Stimulated activated CD8-positive, alpha-beta memory T cell treated with anti-CD3 and anti-CD28 coated beads, Interleukin-4, amount 100 ng/mL, for 24 hours (primary cell): ENCODE measurements around the gene ELOVL3.
A peak's percentile ranks its signal among the peaks of the same experiment; 100 is the strongest.
"Not testable (repeated sequence)": the region's sequence is repeated elsewhere in the genome, so short reads cannot be mapped to it uniquely, and the experiment has no call there.

Source experiments
- DNase-seq: peaks from one replicate; pipeline ENCODE4 v3.0.0-alpha.2; 2020; ENCODE audit warnings: low read depth

The ELOVL3 gene

GRCh38 chr10:102225646-102226541 is at the start of gene ELOVL3:
Gene ELOVL3 (plus strand): TSS chr10:102226299. CDS start chr10:102226549, 250 bp downstream.
- peak; percentile 76 for DNase-seq

GRCh38 chr10:102184606-102185005 is 41.5 kb upstream of the ELOVL3 start:
- no peak for DNase-seq

GRCh38 chr10:102185272-102185671 is 40.8 kb upstream of the ELOVL3 start:
- no peak for DNase-seq

- DNase-seq, result no peak
These were observed 40.1 kb upstream of the ELOVL3 start for GRCh38 chr10:102185811-102186527.

- DNase-seq, result no peak
These were observed 37.7 kb upstream of the ELOVL3 start for GRCh38 chr10:102188298-102188940.

GRCh38 chr10:102188941-102189898 is 36.9 kb upstream of the ELOVL3 start:
- not testable (repeated sequence) for DNase-seq

- no peak for DNase-seq
These were observed 34.1 kb upstream of the ELOVL3 start for GRCh38 chr10:102191956-102192355.

- no peak for DNase-seq
These were observed 30.7 kb upstream of the ELOVL3 start for GRCh38 chr10:102195296-102195870.

- no peak for DNase-seq
These were observed 29.2 kb upstream of the ELOVL3 start for GRCh38 chr10:102196893-102197292.

GRCh38 chr10:102198027-102198426 is 28.1 kb upstream of the ELOVL3 start:
- no peak for DNase-seq

- no peak for DNase-seq
These were observed 25.1 kb upstream of the ELOVL3 start for GRCh38 chr10:102200751-102201640.

GRCh38 chr10:102202386-102202785 is 23.7 kb upstream of the ELOVL3 start:
- no peak for DNase-seq

- DNase-seq, result no peak
These were observed 17.6 kb upstream of the ELOVL3 start for GRCh38 chr10:102208311-102209035.

- no peak for DNase-seq
These were observed 14.3 kb upstream of the ELOVL3 start for GRCh38 chr10:102211615-102212299.

- DNase-seq, result not testable (repeated sequence)
These were observed 12.5 kb upstream of the ELOVL3 start for GRCh38 chr10:102213599-102213998.

GRCh38 chr10:102219370-102219769 is 6.7 kb upstream of the ELOVL3 start:
- DNase-seq, result no peak

- no peak for DNase-seq
These were observed 5.5 kb upstream of the ELOVL3 start for GRCh38 chr10:102220612-102221011.

- no peak for DNase-seq
These were observed 3.3 kb upstream of the ELOVL3 start for GRCh38 chr10:102222797-102223196.

GRCh38 chr10:102226542-102226870 is 407 bp downstream of the ELOVL3 start:
- no peak for DNase-seq
